Naive B cell (primary cell): Measurements from ENCODE around the gene AGAP1. TPM values are rescaled to one million over a fixed set of nuclear protein-coding genes. Genes with fewer than 3 reads are reported as not detected.

ENCODE experiments used
- ATAC-seq, 2 donors: fragments of 150-1000 bp; cut with Tn5 transposase; 2 replicates each; pipeline ENCODE4 v1.10.0; 2021; ENCODE audit warnings: low read depth in 2 of 2, mild to moderate bottlenecking in 2 of 2, moderate library complexity in 2 of 2
- DNase-seq: peaks from one replicate; pipeline ENCODE4 v3.0.0; 2022
- H3K27ac Mint-ChIP-seq, 6 donors: one replicate each; pipeline ENCODE4 v1.8.0; 2020 to 2022; ENCODE audit warnings: mild to moderate bottlenecking in 6 of 6, mixed read lengths in 6 of 6, moderate library complexity in 5 of 6, inconsistent platforms in 2 of 6
- H3K27me3 Mint-ChIP-seq, 3 donors: one replicate each; pipeline ENCODE4 v1.8.0; 2021 to 2022; ENCODE audit warnings: mixed read lengths in 3 of 3, mild to moderate bottlenecking in 1 of 3
- H3K36me3 Mint-ChIP-seq, 2 donors: one replicate each; pipeline ENCODE4 v1.8.0; 2020 to 2022; ENCODE audit warnings: mixed read lengths in 2 of 2, inconsistent platforms in 1 of 2, mild to moderate bottlenecking in 1 of 2
- H3K4me1 Mint-ChIP-seq, 3 donors: one replicate each; pipeline ENCODE4 v1.8.0; 2020 to 2022; ENCODE audit warnings: mixed read lengths in 3 of 3, inconsistent platforms in 1 of 3, mild to moderate bottlenecking in 1 of 3, moderate library complexity in 1 of 3
- H3K4me3 Mint-ChIP-seq, 8 donors: one replicate each; pipeline ENCODE4 v1.8.0; 2020 to 2022; ENCODE audit warnings: mild to moderate bottlenecking in 8 of 8, mixed read lengths in 8 of 8, moderate library complexity in 8 of 8, inconsistent platforms in 2 of 8
- H3K9me3 Mint-ChIP-seq, 7 donors: one replicate each; pipeline ENCODE4 v1.8.0; 2020 to 2022; ENCODE audit warnings: mixed read lengths in 7 of 7, mild to moderate bottlenecking in 5 of 7, inconsistent platforms in 2 of 7, moderate library complexity in 1 of 7
- polyA plus RNA-seq, 6 donors: library from polyadenylated mRNA; unstranded; fragments of 300-500 nt; fragmentation: Illumina TruSeq; gene quantifications; one replicate each; pipeline ENCODE4 v1.2.3, GENCODE V29; 2021; ENCODE audit warnings: low read depth in 6 of 6

AGAP1 gene
- polyA plus RNA-seq, 6 donors from 2014 or later, result not detected

- peak overlapping the region in 1 of 6 donors; percentile 64 for H3K27ac Mint-ChIP-seq
- peaks cover 0 to 18% (median 6%) of the 10 kb centered on the region in 3 donors for H3K4me1 Mint-ChIP-seq
- H3K9me3 Mint-ChIP-seq, result peaks cover 0 to 2% (median 0%) of the 10 kb centered on the region in 7 donors
- no peaks in the 10 kb centered on the region for H3K36me3 Mint-ChIP-seq
- H3K27me3 Mint-ChIP-seq, result peaks cover 40 to 73% (median 69%) of the 10 kb centered on the region in 3 donors
- no peak for ATAC-seq
- peak overlapping the region in 2 of 8 donors; percentile 19 to 59 for H3K4me3 Mint-ChIP-seq
- DNase-seq, result no peak
Observed at GRCh38 chr2:236162031-236162845, 668.4 kb downstream of the AGAP1 start.

GRCh38 chr2:236162882-236163470, 669.1 kb downstream of the AGAP1 start:
- ATAC-seq (no peak), DNase-seq (no peak)
- Mint-ChIP-seq H3K27me3 (peaks cover 32 to 66% (median 61%) of the 10 kb centered on the region in 3 donors), H3K4me1 (peaks cover 0 to 18% (median 6%) of the 10 kb centered on the region in 3 donors), H3K36me3 (no peaks in the 10 kb centered on the region), H3K4me3 (peak overlapping the region in 1 of 8 donors; percentile 44), H3K9me3 (peaks cover 0 to under 1% (median 0%) of the 10 kb centered on the region in 7 donors), H3K27ac (no peak overlapping the region)

GRCh38 chr2:236163471-236164200, 669.8 kb downstream of the AGAP1 start:
- peaks cover 0 to 15% (median 6%) of the 10 kb centered on the region in 3 donors for H3K4me1 Mint-ChIP-seq
- peaks cover 32 to 59% (median 55%) of the 10 kb centered on the region in 3 donors for H3K27me3 Mint-ChIP-seq
- peak overlapping the region in 1 of 6 donors; percentile 51 for H3K27ac Mint-ChIP-seq
- no peak for ATAC-seq
- no peaks in the 10 kb centered on the region for H3K9me3 Mint-ChIP-seq
- no peak overlapping the region for H3K4me3 Mint-ChIP-seq
- DNase-seq, result no peak
- no peaks in the 10 kb centered on the region for H3K36me3 Mint-ChIP-seq

GRCh38 chr2:236164201-236164924, 670.5 kb downstream of the AGAP1 start:
- ATAC-seq (no peak), DNase-seq (no peak)
- H3K4me3 Mint-ChIP-seq, result peak overlapping the region in 2 of 8 donors; percentile 49 to 61
- H3K27me3 Mint-ChIP-seq, result peaks cover 39 to 55% (median 49%) of the 10 kb centered on the region in 3 donors
- peaks cover 0 to under 1% (median 0%) of the 10 kb centered on the region in 7 donors for H3K9me3 Mint-ChIP-seq
- H3K27ac Mint-ChIP-seq, result peak overlapping the region in 1 of 6 donors; percentile 29
- peaks cover 0 to 15% (median 6%) of the 10 kb centered on the region in 3 donors for H3K4me1 Mint-ChIP-seq
- no peaks in the 10 kb centered on the region for H3K36me3 Mint-ChIP-seq

- Mint-ChIP-seq H3K9me3 (peaks cover 0 to 5% (median 0%) of the 10 kb centered on the region in 7 donors), H3K27me3 (peaks cover 44 to 60% (median 49%) of the 10 kb centered on the region in 3 donors), H3K4me3 (peak overlapping the region in 2 of 8 donors; percentile 61 to 65), H3K4me1 (peaks cover 0 to 15% (median 6%) of the 10 kb centered on the region in 3 donors), H3K36me3 (no peaks in the 10 kb centered on the region), H3K27ac (peak overlapping the region in 1 of 6 donors; percentile 58)
- no peak for ATAC-seq
- no peak for DNase-seq
Observed at GRCh38 chr2:236164925-236165841, 671.3 kb downstream of the AGAP1 start.

DNA sequence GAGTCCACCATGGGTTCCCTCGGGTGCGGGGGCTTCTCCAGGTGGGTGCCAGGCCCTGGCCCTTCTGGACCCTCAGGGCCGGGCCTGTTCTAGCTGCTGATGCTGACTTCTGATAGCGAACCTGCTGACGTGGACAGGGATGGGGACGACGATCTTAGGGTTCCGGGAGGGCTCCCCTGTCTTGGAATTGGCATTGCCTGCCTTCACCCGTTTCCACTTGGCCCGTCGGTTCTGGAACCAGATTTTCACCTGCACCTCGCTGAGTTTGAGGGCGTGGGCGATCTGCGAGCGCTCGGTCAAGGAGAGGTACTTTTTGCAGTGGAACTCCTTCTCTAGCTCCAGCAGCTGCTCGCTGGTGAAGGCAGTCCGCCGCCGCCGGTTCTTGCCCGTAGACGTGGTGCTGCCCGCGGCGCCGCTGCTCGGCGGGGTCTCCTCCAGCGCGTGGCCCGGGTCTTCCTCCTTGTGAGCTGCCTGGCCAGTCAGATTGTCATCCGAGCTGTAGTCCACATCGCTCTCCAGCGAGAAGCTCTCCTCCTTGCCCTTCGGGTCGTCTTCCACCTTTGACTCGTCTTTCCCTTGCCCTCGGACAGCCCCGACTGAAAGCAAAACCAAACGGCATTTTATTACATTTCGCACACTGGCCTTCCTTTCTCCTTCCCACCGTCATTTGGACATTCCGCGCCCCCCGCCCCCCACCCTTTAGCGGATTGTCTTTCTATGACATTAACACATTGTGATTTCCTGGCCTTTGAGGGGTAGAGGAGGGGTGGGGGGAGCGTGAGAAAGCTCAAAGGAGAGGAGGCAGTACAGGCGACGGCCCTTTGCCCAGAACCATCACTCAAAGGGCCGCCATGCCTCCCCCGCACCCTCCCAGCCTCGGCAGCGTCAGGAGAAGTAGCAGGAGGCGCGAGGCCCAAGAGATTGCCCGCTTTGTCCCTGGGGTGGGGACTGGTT, 672.3 kb downstream of the AGAP1 start:
- H3K27me3 Mint-ChIP-seq, result peaks cover 48 to 60% (median 52%) of the 10 kb centered on the region in 3 donors
- H3K4me3 Mint-ChIP-seq, result peak overlapping the region in 7 of 8 donors; percentile 21 to 79 (median 55)
- H3K27ac Mint-ChIP-seq, result peak overlapping the region in 1 of 6 donors; percentile 93
- DNase-seq, result no peak
- H3K4me1 Mint-ChIP-seq, result peaks cover 0 to 15% (median 6%) of the 10 kb centered on the region in 3 donors
- H3K9me3 Mint-ChIP-seq, result peaks cover 0 to 8% (median 0%) of the 10 kb centered on the region in 7 donors
- no peak for ATAC-seq
- no peaks in the 10 kb centered on the region for H3K36me3 Mint-ChIP-seq

DNA sequence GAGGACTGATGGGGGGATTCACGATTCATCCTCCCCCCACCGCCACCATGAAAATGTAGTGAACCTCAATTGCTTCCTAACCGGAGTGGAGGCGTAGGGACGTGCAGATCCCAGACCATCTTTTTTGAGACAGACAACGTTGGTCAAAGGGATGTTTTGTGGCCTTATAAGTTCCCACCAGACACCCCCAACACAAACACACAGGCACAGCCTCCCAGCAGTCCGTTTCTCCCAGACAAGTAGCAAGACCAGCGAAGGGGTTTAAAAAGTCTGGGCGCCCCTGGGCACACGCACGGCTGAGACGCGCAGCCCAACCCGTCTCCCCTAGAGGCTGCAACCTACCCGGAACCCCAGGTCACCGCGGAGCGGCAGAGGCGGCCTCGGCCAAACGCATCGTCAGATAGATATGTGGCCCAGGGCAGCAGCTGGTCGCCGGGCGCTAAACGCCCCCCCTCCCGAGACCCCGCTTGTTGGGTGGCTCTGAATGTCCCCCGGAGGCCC, 673.0 kb downstream of the AGAP1 start:
- peak overlapping the region in 4 of 8 donors; percentile 43 to 79 (median 64) for H3K4me3 Mint-ChIP-seq
- peaks cover 0 to 8% (median 0%) of the 10 kb centered on the region in 7 donors for H3K9me3 Mint-ChIP-seq
- no peaks in the 10 kb centered on the region for H3K36me3 Mint-ChIP-seq
- DNase-seq (no peak), ATAC-seq (no peak)
- H3K27ac Mint-ChIP-seq, result peak overlapping the region in 1 of 6 donors; percentile 93
- peaks cover 0 to 15% (median 6%) of the 10 kb centered on the region in 3 donors for H3K4me1 Mint-ChIP-seq
- H3K27me3 Mint-ChIP-seq, result peaks cover 44 to 60% (median 46%) of the 10 kb centered on the region in 3 donors

- Mint-ChIP-seq H3K9me3 (peaks cover 0 to 8% (median 0%) of the 10 kb centered on the region in 7 donors), H3K27me3 (peaks cover 43 to 58% (median 47%) of the 10 kb centered on the region in 3 donors), H3K36me3 (no peaks in the 10 kb centered on the region), H3K4me3 (no peak overlapping the region), H3K4me1 (peaks cover 0 to 15% (median 6%) of the 10 kb centered on the region in 3 donors), H3K27ac (no peak overlapping the region)
- no peak for ATAC-seq
- no peak for DNase-seq
Observed at GRCh38 chr2:236167297-236168109, 673.7 kb downstream of the AGAP1 start.

DNA sequence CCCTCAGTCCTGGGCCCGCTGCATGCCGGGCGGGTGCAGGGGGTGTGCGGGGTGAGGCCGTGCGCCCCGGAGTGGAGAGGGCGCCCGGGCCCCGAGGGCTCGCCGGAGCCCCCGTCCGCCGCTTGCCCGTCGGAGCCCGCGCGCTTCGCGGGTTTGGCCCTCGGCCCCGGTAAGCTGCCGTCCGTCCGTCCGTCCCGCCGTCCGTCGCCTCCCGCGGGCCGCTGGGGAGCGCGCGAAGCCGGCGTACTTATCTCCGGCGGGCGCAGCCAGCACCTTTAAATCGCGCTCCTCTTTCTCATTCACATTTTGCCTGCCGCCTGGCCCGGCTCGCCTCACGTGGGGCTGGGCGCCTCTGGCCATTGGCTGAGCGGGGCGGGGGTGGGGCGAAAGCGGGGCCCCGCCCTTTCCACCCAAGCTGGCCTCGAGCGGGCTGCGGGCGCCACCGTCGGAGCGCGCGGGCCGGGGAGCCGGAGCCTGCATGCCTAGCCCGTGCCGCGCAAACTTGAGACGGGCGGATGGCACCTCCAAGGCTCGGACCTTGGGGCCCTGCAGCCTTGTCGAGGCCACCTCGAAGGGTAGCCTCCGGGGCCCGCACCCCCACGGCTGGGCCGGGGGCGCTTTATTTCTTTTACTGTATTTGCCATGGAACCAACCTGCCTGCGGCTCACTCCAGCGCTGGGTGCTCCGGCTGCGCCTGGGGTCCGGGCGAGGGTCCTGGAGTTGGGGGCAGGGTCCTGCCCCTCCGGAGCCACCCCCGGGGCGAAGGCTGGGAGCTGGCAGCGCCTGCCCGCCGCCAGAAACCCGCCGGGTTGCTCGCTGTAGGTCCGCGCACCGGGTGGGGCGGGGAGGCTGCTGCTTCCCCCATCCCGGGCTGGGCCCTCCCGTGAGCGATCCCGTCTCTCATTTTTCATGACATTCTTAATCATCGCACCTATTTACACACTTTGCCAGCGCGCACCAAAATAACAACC, 674.6 kb downstream of the AGAP1 start, which contains the start of gene GBX2:
TSS of gene GBX2 (minus strand) at position 277 of the 971 bp plus-strand sequence. CDS start 415 bp downstream, outside the sequence.
- Mint-ChIP-seq H3K4me1 (peaks cover 0 to 15% (median 6%) of the 10 kb centered on the region in 3 donors), H3K4me3 (no peak within 1 kb of the TSS), H3K9me3 (peaks cover 0 to 8% (median 0%) of the 10 kb centered on the region in 7 donors), H3K27me3 (peaks cover 38 to 62% (median 43%) of the 10 kb centered on the region in 3 donors), H3K36me3 (no peaks in the 10 kb centered on the region), H3K27ac (no peak within 1 kb of the TSS)
- DNase-seq, result no peak
- no peak for ATAC-seq
